ENCODE data around the gene RNF208. TPM values are rescaled to one million over a fixed set of nuclear protein-coding genes. Genes with fewer than 3 reads are reported as not detected.
A peak's percentile ranks its signal among the peaks of the same experiment; 100 is the strongest.

Gene RNF208
- total and polyA plus RNA-seq, 2 donors (not counting 1 experiment from before 2014, with no cell fraction given): 0.14 to 0.33 TPM

DNA sequence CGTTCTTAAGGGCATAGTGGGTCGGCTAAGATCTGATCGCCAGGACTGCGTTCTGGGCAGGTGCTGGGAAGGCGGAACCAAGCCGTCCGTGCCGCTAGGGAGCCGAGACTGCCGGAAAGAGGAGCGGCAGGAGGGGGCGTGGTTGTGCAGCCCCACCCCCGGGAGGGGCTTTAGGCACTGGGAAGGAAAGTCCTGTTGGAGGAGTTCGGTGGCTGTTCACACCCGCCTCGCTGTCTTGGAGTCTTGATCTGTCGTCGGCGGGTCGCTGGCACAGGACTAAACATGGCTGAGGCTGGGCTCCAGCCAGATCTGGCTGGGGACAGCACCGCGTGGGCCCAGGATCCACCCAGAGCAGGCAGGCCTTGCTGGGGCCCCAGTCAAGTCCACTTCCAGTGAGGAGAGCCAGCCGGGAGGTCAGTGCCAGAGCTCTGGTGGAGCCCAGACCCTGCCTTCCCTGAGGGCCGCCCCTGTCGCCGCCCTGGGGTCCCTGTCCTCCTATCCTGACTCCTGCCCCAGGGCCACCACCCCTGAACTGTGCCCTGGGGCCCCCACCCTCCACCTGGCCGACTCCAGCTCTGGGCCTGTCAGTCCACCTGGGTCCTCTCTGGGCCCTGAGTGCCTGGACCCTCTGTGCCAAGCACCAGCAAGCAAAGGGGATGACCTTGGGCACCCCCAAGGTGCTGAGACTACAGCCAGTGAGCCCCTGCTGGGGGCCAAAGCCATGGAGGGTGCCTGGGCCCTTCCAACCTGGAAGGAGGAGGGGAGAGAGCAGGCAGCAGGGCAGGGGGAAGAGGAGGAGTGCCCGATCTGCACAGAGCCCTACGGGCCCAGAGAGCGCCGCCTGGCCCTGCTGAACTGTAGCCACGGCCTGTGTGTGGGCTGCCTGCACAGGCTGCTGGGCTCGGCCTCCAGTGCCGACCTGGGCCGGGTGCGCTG lies 4.5 kb downstream of the RNF208 start:
- no peak overlapping the region for H3K27ac ChIP-seq (ENCODE audit: insufficient read depth, low read length)
- H3K79me2 ChIP-seq (ENCODE audit: control insufficient read depth, insufficient read depth, low read length): no peaks in the 10 kb centered on the region
- H4K20me1 ChIP-seq (ENCODE audit: control insufficient read depth, extremely low read depth, insufficient read depth, low read length): no peaks in the 10 kb centered on the region
- peak overlapping the region in 1 of 4 experiments; percentile 22 for H3K4me3 ChIP-seq (replicated peaks in 1 of 4; ENCODE audit: control extremely low read depth in 1 of 4, insufficient read depth in 1 of 4, low read depth in 3 of 4, low read length in 4 of 4)
- H2AFZ ChIP-seq (ENCODE audit: low read length): no peak overlapping the region
- H3K9me3 ChIP-seq (ENCODE audit: control insufficient read depth, insufficient read depth, low read depth, low read length): no peaks in the 10 kb centered on the region
- H3K9ac ChIP-seq (ENCODE audit: insufficient read depth, low read length): no peak overlapping the region
- H3K4me2 ChIP-seq (ENCODE audit: extremely low read depth, insufficient read depth, low read length): no peak overlapping the region
- H3K36me3 ChIP-seq (ENCODE audit: control insufficient read depth, insufficient read depth, low read length): peaks cover 18% of the 10 kb centered on the region
- no peak for DNase-seq (ENCODE audit: low read depth in 2 of 2)
- peaks cover 5% of the 10 kb centered on the region for H3K4me1 ChIP-seq (ENCODE audit: control insufficient read depth, extremely low read depth, insufficient read depth, low read length)
- H3K27me3 ChIP-seq (ENCODE audit: control insufficient read depth, insufficient read depth, low read length): no peaks in the 10 kb centered on the region
- TF ChIP-seq, protein P1, sequence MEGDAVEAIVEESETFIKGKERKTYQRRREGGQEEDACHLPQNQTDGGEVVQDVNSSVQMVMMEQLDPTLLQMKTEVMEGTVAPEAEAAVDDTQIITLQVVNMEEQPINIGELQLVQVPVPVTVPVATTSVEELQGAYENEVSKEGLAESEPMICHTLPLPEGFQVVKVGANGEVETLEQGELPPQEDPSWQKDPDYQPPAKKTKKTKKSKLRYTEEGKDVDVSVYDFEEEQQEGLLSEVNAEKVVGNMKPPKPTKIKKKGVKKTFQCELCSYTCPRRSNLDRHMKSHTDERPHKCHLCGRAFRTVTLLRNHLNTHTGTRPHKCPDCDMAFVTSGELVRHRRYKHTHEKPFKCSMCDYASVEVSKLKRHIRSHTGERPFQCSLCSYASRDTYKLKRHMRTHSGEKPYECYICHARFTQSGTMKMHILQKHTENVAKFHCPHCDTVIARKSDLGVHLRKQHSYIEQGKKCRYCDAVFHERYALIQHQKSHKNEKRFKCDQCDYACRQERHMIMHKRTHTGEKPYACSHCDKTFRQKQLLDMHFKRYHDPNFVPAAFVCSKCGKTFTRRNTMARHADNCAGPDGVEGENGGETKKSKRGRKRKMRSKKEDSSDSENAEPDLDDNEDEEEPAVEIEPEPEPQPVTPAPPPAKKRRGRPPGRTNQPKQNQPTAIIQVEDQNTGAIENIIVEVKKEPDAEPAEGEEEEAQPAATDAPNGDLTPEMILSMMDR (conservative IDR thresholded peaks at IDR 0.05 in 1 of 2, IDR thresholded peaks at IDR 0.05 in 1 of 2; ENCODE audit: low read depth in 1 of 2, low read length in 2 of 2): no peak
- no peak for TF ChIP-seq EZH2 (IDR thresholded peaks at IDR 0.05; ENCODE audit: low read length, missing control alignments)

DNA sequence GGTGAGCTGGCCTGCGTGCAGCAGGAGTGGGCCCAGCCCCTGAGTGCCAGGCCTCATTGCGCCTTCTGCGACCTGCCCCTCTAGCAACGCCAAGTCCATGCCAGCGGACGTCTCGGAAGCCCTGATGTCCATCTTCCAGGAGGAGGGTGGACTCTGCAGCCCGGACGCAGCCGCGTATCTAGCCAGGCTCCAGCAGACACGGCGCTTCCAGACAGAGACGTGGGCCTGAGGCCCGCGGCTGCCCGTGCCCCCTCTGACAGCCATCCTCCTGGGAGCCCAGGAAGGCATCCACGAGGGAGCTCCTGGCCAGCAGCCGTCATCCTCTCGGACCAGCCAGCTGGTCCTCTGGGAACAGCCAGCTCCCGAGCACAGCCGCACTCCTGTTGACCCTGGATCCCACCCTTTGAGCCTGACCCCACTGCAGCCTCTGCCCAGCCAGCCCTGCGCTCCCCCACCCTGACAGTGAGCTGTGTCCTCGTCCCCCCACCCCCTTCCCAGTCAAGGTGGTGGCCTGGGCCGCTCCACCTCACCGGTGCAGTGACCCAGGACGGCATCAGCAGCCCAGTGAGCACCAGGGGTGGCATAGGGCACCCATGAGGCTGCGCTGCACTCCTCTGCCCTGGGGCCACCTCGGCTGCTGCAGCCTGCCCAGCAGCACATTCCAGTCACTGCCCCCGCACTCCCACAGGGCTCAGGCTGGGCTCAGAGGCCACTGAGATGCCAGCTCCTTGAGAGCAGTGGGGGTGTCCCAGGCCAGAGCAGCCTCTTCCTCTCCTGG lies 5.7 kb downstream of the RNF208 start:
- no peak overlapping the region for H3K27ac ChIP-seq (ENCODE audit: insufficient read depth, low read length)
- H3K4me1 ChIP-seq (ENCODE audit: control insufficient read depth, extremely low read depth, insufficient read depth, low read length): peaks cover 5% of the 10 kb centered on the region
- H3K36me3 ChIP-seq (ENCODE audit: control insufficient read depth, insufficient read depth, low read length): peaks cover 19% of the 10 kb centered on the region
- no peaks in the 10 kb centered on the region for H3K9me3 ChIP-seq (ENCODE audit: control insufficient read depth, insufficient read depth, low read depth, low read length)
- H2AFZ ChIP-seq (ENCODE audit: low read length): no peak overlapping the region
- H4K20me1 ChIP-seq (ENCODE audit: control insufficient read depth, extremely low read depth, insufficient read depth, low read length): no peaks in the 10 kb centered on the region
- H3K4me2 ChIP-seq (ENCODE audit: extremely low read depth, insufficient read depth, low read length): no peak overlapping the region
- no peaks in the 10 kb centered on the region for H3K79me2 ChIP-seq (ENCODE audit: control insufficient read depth, insufficient read depth, low read length)
- no peak overlapping the region for H3K9ac ChIP-seq (ENCODE audit: insufficient read depth, low read length)
- DNase-seq (ENCODE audit: low read depth in 2 of 2): no peak
- H3K4me3 ChIP-seq (replicated peaks in 1 of 4; ENCODE audit: control extremely low read depth in 1 of 4, insufficient read depth in 1 of 4, low read depth in 3 of 4, low read length in 4 of 4): no peak overlapping the region
- H3K27me3 ChIP-seq (ENCODE audit: control insufficient read depth, insufficient read depth, low read length): no peaks in the 10 kb centered on the region
- TF ChIP-seq, protein P1 (conservative IDR thresholded peaks at IDR 0.05 in 1 of 2, IDR thresholded peaks at IDR 0.05 in 1 of 2; ENCODE audit: low read depth in 1 of 2, low read length in 2 of 2): no peak
- TF ChIP-seq EZH2 (IDR thresholded peaks at IDR 0.05; ENCODE audit: low read length, missing control alignments): no peak

Data from fibroblast of lung (primary cell).